SU-DHL-6 (cell line): ENCODE data around the gene SLC38A6.

Experiments
- EZH2phosphoT487 ChIP-seq: fragments of 200-600 bp; sonication (generic), shearing (Covaris generic); conservative IDR thresholded peaks from 2 replicates; pipeline ENCODE4 v1.6.1; 2018; ENCODE audit warnings: mild to moderate bottlenecking, antibody characterized with exemption, low read length, moderate library complexity, mixed read lengths
- TF ChIP-seq, protein P1 (sequence below): fragments of 200-600 bp; sonication (generic); IDR thresholded peaks from one replicate; pipeline ENCODE4 v1.5.1; 2017; ENCODE audit warnings: antibody characterized with exemption, mild to moderate bottlenecking, low read length, moderate library complexity; ENCODE audit not compliant: insufficient read depth, poor library complexity, severe bottlenecking

GRCh38 chr14:61063461-61063860 lies 82.4 kb downstream of the SLC38A6 start:
- TF ChIP-seq, protein P1, sequence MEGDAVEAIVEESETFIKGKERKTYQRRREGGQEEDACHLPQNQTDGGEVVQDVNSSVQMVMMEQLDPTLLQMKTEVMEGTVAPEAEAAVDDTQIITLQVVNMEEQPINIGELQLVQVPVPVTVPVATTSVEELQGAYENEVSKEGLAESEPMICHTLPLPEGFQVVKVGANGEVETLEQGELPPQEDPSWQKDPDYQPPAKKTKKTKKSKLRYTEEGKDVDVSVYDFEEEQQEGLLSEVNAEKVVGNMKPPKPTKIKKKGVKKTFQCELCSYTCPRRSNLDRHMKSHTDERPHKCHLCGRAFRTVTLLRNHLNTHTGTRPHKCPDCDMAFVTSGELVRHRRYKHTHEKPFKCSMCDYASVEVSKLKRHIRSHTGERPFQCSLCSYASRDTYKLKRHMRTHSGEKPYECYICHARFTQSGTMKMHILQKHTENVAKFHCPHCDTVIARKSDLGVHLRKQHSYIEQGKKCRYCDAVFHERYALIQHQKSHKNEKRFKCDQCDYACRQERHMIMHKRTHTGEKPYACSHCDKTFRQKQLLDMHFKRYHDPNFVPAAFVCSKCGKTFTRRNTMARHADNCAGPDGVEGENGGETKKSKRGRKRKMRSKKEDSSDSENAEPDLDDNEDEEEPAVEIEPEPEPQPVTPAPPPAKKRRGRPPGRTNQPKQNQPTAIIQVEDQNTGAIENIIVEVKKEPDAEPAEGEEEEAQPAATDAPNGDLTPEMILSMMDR, result no peak
- no peak for TF ChIP-seq EZH2phosphoT487
